Measurements from ENCODE around the gene ACAP3.

ACAP3 gene, protein sequence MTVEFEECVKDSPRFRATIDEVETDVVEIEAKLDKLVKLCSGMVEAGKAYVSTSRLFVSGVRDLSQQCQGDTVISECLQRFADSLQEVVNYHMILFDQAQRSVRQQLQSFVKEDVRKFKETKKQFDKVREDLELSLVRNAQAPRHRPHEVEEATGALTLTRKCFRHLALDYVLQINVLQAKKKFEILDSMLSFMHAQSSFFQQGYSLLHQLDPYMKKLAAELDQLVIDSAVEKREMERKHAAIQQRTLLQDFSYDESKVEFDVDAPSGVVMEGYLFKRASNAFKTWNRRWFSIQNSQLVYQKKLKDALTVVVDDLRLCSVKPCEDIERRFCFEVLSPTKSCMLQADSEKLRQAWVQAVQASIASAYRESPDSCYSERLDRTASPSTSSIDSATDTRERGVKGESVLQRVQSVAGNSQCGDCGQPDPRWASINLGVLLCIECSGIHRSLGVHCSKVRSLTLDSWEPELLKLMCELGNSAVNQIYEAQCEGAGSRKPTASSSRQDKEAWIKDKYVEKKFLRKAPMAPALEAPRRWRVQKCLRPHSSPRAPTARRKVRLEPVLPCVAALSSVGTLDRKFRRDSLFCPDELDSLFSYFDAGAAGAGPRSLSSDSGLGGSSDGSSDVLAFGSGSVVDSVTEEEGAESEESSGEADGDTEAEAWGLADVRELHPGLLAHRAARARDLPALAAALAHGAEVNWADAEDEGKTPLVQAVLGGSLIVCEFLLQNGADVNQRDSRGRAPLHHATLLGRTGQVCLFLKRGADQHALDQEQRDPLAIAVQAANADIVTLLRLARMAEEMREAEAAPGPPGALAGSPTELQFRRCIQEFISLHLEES

DNA sequence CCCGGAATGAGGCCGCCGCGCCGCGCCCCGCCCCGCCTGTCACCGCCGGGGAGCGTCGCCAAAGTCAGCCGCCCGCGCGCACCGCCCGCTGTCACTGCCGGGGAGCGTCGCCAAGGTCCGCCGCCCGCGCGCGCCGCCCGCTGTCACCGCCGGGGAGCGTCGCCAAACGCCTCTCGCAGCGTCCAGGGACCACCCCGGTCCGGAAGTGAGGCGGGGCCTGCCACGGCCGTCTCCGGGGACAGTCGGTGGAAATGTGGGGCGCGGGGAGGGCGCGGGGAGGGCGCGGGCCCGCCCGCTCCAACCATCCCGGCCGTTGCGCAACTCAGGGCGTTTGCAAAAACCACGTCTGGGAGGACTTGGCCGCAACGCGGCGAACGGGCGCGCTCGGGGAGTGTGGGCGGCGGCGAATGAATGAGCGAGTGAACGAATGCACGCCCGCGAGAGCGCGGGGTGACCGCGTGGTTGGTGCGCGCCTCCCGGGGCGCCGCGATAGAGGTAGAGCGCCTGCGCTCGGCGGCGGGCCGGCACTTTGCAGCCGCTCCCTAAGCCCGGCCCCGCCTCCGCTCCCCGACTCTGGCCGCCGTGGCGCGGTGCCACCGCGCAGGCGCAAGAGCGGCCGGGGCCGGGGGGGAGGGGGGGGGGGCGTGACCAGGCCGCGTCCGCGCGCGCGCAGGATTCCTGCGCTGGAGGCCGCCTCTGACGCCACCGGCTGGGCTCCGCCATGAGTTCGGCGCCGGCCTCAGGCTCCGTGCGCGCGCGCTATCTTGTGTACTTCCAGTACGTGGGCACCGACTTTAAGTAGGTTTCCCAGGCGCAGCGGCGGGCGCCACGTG, at the start of gene ACAP3, which contains the start of gene PUSL1:
ACAP3 (minus strand) TSS at position 8 of the 833 bp plus-strand sequence. CDS start 115 bp downstream, outside the sequence.
PUSL1 (plus strand) TSS at position 675 of the 833 bp plus-strand sequence; CDS start at position 722, 47 bp downstream.
- DNase-seq (ENCODE audit: low spot score) = peak; percentile 97

DNA sequence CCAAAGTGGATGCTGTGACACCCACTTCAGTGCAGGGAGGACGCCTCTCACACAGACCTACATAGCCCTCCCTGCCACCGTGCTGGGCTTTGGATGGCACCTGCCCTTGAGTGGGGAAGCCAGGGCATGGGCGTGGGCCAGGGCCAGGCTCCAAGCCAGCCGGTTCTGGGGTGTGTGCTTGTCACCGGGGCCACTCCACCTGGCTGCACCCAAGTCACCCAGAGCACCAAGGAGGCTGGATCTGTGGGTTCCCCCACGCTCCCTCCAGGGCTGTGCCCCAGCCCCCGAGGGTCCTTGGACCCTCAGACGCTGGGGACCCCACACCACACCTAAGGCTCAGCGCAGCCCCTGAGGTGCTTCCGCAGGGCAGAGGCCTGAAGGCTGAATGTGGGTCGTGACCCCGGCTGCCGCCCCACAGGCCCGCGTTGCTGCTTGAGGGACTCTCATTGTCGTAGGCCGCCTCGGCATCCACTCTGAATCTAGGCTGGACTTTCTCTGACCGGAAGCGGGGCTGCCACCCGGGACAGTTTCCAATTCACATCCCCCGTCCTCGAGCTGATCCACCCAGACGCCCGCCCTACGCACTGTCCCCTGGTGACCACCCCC, 49.2 kb upstream of the ACAP3 start:
- DNase-seq (ENCODE audit: low spot score) = no peak

DNA sequence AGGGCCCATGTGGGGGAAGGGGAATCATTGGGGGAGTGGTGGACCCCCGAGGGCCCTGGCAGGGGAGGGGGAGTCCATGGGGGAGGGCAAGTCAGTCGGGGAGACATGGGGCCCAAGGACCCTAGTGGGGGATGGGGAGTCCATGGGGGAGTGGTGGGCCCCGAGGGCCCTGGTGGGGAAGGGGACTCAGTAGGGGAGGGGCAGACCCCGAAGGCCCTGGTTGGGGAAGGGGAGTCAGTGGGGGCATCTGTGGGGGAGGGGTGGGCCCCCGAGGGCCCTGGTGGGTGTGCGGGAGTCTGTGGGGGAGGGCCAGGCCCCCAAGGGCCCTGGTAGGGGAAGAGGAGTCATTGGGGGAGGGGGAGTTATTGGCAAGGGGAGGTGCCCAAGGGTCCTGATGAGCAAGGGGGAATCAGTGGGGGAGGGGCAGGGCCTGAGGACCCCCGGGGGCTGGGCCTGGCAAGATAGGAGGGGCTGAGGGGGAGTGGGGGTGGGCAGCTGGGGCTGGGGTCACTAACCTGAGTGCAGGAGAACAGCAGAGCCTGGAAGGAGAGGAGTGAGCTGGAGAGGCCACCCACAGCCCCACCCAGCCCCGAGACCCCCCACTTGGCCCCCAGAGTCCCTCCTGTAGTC, 48.6 kb upstream of the ACAP3 start:
- DNase-seq (ENCODE audit: low spot score) = no peak

- no peak for DNase-seq (ENCODE audit: low spot score)
Measured at GRCh38 chr1:1355416-1355815, 47.7 kb upstream of the ACAP3 start.

DNA sequence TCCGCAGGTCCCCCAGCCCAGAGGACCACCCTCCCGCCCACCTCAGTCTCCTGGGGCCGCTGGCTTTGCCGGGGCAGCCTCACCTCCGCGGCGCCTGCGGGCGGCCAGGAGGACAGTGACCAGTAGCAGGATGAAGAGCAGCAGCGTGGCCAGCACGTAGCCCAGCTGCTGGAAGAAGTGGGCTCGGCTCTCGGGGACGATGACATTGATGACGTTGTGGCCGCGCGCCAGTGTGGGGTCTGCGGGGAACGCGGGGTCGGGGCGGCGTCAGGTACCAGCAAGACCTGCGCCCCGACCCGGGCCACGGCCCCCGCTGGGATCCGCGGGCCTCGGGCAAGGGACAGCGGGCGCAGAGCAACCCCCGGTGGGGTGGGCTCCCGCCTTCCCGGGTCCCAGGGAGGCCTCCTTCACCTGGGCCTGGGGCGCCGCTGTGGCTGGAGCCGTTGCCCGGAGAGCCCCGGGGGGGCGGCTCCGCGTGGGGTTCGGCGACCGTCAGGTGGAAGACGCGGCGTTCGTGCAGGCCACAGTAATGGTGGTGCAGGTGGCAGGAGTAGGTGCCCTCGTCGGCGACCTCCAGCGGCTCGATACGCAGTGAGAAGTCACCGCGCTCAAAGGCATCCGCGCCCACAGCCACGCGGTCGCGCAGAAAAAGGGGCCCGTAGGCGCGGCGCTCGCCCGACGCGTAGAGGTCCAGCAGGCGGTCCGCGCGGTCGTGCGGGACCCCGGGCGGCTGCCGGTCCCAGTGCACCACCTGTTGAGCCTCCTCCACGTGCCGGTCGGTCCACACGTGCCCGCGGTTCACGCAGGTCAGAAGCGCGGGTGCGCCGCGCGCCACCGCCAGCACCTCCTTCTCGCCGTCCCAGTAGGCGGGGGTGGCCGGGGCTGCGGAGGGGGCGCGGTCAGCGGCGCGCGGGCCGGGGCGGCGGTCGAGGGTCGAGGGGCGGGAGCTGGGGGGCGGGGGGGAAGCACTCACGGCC, 46.8 kb upstream of the ACAP3 start:
- no peak for DNase-seq (ENCODE audit: low spot score)

DNA sequence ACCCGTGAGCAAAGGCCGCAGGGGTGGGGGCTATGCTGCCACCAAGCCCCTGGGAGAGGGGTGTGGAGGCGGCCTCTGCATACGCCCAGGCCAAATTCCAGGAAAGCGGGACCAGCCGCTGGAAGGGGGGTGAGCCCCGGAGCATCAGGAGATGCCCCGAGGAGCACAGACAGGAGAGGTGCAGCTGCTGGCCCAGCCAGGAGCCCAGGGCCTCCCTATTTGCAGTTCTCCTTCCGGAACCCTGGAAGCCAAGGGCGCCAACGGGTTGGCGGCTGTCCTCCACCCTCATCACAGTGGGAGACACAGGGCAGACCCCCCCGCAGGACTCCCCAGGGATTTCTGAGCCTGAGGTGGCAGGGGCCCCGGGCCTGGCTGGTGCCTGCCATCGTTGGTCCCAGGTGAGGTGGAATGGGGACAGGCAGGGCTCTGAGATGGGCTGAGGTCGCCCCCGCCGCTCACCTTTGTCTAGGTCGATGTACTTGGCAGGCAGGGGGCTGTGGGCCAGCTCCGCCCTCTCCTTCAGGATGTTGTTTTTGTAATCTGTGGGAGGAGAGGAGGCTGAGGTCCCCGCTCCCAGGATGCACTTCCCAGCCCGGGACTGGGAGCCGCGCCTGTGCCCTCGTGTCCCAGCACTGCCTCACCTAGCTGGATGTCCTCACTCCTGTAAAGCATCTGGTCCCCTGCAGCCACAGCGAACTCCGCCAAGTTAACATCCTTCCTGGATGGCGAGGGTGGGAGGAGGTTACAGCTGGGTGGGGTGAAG, 45.8 kb upstream of the ACAP3 start:
- no peak for DNase-seq (ENCODE audit: low spot score)

DNA sequence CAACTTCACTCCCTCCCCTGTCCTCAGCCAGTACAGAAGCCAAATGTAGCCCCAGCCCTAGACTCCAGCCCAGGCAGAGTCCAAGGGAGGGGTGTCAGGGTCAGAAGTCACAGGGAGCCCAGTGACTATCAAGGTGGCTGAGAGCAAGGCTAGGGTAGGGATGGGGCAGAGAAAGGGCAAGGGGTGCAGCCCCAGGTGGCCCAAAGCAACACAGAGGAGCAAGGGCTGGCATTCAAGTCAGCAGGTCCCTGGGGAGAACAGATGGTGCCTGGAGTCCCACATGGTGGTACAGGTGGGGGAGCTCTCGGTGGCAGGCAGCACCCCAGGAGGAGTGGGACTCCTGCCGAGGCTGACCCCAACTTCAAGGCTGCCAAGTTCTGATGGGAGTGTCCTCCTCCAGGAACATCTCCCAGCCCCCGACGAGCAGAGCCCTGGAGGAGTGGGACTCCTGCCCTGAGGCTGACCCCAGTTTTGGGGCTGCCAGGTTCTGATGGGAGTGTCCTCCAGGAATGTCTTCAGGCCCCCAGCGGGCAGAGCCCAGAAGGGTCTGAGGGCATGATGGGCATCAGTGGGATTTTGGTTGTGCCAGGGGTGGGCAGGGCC, 45.2 kb upstream of the ACAP3 start:
- DNase-seq (ENCODE audit: low spot score) = peak; percentile 65

DNA sequence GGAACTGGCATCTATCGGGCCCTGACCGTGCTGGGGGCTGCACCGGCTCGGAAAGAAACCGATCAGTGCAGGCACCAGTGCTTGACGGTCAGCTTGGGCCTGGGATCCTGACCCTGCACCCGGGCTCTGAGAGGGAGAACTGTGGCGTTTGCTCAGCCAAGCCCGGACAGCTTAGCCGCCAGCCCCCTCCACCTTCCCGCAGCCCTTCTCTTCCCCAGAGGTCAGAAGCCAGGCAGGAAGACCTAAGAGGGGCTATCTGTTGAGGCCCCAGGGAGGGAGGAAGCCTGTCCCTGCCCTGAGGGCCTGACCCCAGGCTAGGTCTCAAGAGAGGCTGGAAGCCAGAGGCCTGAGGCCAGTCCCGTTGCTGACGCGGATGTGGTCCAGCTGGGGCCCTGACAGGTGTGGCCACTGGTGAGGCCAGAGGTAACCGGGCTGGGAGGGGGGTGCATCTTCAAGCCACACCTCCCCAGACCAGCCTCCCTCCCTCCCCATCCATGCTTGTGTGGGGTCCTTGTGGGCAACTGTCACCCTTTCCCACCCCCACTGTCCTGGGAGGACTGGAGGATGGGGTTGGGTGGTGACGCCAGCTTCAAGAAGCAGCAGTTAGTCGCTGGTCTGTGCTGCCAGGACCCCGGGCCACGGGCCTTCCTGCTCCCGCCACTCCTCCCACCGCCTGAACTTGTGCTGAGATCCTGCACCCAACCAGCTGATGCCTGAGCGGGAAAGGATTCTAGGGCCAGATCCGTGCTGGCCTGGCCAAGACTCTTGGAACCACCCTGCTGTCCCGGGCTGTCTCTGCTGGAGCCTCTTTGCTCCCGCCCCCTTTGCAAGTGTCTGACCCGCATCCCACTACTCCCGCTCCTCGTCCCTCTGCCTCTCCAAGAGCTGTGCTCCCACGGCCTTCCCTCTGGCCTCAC, 44.0 kb upstream of the ACAP3 start:
- no peak for DNase-seq (ENCODE audit: low spot score)

DNA sequence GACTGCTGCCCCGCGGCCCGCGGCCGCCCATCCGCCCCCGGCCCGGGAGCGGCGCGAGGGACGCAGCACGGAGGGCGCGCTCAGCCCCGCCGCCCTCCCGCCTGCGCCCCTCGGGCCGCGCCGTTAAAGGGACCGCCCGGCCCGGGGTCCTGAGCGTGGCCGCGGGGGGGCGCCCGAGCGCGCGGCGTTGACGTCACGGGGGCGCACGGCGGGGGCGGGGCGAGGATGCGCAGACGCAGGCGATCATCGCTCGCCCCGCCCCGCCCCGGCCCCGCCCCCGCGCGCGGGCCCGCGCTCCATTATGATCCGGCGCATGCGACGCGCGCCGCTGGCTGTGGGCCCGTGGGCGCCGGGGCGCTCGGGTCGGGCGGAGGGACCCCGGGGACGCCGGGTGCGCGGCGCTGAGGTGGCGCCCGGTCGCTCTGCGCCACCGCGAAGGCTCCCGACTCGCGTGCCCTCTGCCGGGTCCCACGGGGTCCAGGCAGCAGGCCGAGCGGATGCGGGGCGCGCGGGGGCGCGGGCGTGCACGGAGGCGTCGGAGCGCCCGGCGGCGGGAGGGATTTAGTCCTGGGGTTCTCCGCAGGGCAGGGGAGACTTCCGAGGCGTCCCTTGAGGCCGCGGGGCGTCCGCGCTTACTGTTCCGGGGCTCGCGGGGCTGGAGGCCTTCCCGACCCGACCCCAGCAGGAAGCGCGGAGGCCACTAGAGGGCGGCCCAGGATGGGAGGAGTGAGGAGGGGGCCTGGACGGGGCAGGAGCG, 41.7 kb upstream of the ACAP3 start, which contains the start of gene DVL1:
DVL1 (minus strand) TSS at position 163 of the 757 bp plus-strand sequence. CDS start 353 bp downstream, outside the sequence.
- DNase-seq (ENCODE audit: low spot score) = peak; percentile 90

- no peak for DNase-seq (ENCODE audit: low spot score)
Measured at GRCh38 chr1:1348420-1349255, 40.9 kb upstream of the ACAP3 start.

DNA sequence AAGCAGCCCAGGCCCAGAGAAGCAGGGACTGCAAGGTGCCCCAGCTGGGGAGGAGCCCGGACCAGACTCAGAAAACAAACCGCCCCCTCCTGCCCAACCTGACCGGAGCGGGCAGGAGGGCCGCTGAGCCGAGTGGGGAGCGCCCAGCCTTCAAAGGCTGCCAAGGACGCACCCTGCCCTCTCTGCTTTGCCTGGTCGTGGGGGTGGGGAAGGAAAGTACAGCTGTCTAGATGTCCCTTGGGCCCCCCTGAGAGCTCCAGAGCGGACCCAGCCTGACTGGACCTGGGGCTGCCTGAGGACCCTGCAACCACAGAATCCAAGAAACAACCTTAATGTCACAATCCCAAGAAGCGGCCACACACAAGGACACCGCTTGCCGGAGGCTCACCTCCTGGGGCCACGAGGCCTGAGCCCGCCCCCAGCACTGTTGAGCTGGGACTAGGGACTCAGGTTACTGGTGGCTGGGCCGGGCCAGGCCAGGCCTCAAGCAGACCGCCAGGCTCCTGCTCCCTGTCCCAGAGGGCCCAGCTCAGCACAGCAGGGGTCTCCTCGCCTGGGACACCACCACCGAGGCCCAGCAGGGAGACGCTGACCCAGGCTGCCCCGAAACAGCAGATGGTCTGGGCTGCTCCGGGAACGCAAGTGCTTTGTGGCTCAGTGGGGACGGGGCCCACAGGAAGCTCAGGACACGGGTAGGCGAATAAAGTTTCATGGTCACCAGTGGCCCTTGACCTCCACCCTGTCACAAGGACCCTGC, 40.1 kb upstream of the ACAP3 start:
- no peak for DNase-seq (ENCODE audit: low spot score)

- no peak for DNase-seq (ENCODE audit: low spot score)
Measured at GRCh38 chr1:1347026-1347595, 39.4 kb upstream of the ACAP3 start.

GRCh38 chr1:1346501-1346890, 38.8 kb upstream of the ACAP3 start:
- DNase-seq (ENCODE audit: low spot score) = no peak

- no peak for DNase-seq (ENCODE audit: low spot score)
Measured at GRCh38 chr1:1345860-1346500, 38.2 kb upstream of the ACAP3 start.

Data from germinal center (tissue), 1 donor.